Activated CD4-positive, alpha-beta T cell treated with anti-CD3 and anti-CD28 coated beads, Interleukin-2, amount 10 ng/mL, durations not matched to agents 24 days and 14 days (primary cell): Measurements from ENCODE around the gene GRAMD1B. TPM values are rescaled to one million over a fixed set of nuclear protein-coding genes. Genes with fewer than 3 reads are reported as not detected.

Experiments used
- DNase-seq: peaks from one replicate; pipeline ENCODE4 v3.0.0; 2022
- H3K27ac Mint-ChIP-seq: one replicate; pipeline ENCODE4 v1.8.0; 2022; ENCODE audit warnings: mild to moderate bottlenecking, mixed read lengths
- H3K27me3 Mint-ChIP-seq: one replicate; pipeline ENCODE4 v1.8.0; 2022; ENCODE audit warnings: mixed read lengths
- H3K36me3 Mint-ChIP-seq: one replicate; pipeline ENCODE4 v1.8.0; 2022; ENCODE audit warnings: low read depth, mild to moderate bottlenecking, mixed read lengths
- H3K4me1 Mint-ChIP-seq: one replicate; pipeline ENCODE4 v1.8.0; 2021; ENCODE audit warnings: mixed read lengths
- H3K4me3 Mint-ChIP-seq: one replicate; pipeline ENCODE4 v1.8.0; 2022; ENCODE audit warnings: mild to moderate bottlenecking, moderate library complexity, mixed read lengths
- H3K9me3 Mint-ChIP-seq: one replicate; pipeline ENCODE4 v1.8.0; 2021; ENCODE audit warnings: mixed read lengths
- intact Hi-C: fragments of 100-400 bp; cut with micrococcal nuclease; formaldehyde crosslinking; loops from one replicate; pipeline ENCODE4 v1.15.1; 2023
- total RNA-seq: library from RNA; stranded (reverse); gene quantifications from 2 replicates; pipeline ENCODE4 v1.2.3, GENCODE V29; 2022

GRAMD1B gene
- total RNA-seq, 1 donor from 2014 or later = 117 TPM

GRCh38 chr11:123537726-123538125, 107.7 kb downstream of the GRAMD1B start:
- DNase-seq = no peak
- Mint-ChIP-seq H3K27ac (no peak overlapping the region), H3K27me3 (no peaks in the 10 kb centered on the region), H3K4me3 (no peak overlapping the region), H3K36me3 (peaks cover 22% of the 10 kb centered on the region), H3K9me3 (no peaks in the 10 kb centered on the region), H3K4me1 (peaks cover 37% of the 10 kb centered on the region)
- intact Hi-C loops = no loop called here

GRCh38 chr11:123543797-123544196, 113.7 kb downstream of the GRAMD1B start:
- peaks cover 22% of the 10 kb centered on the region for H3K36me3 Mint-ChIP-seq
- intact Hi-C loops = no loop called here
- H3K27ac Mint-ChIP-seq = no peak overlapping the region
- H3K4me1 Mint-ChIP-seq = peaks cover 38% of the 10 kb centered on the region
- no peak for DNase-seq
- H3K4me3 Mint-ChIP-seq = no peak overlapping the region
- H3K9me3 Mint-ChIP-seq = no peaks in the 10 kb centered on the region
- no peaks in the 10 kb centered on the region for H3K27me3 Mint-ChIP-seq

GRCh38 chr11:123544631-123545375, 114.7 kb downstream of the GRAMD1B start:
- no peak for DNase-seq
- Mint-ChIP-seq H3K4me1 (peaks cover 39% of the 10 kb centered on the region), H3K27ac (no peak overlapping the region), H3K9me3 (no peaks in the 10 kb centered on the region), H3K4me3 (no peak overlapping the region), H3K27me3 (no peaks in the 10 kb centered on the region), H3K36me3 (peaks cover 19% of the 10 kb centered on the region)
- intact Hi-C loops = no loop called here

- H3K4me3 Mint-ChIP-seq = no peak overlapping the region
- no peak overlapping the region for H3K27ac Mint-ChIP-seq
- H3K36me3 Mint-ChIP-seq = peaks cover 23% of the 10 kb centered on the region
- intact Hi-C loops = no loop called here
- DNase-seq = no peak
- no peaks in the 10 kb centered on the region for H3K9me3 Mint-ChIP-seq
- H3K27me3 Mint-ChIP-seq = no peaks in the 10 kb centered on the region
- H3K4me1 Mint-ChIP-seq = peaks cover 46% of the 10 kb centered on the region
Observed at GRCh38 chr11:123545726-123546270, 115.7 kb downstream of the GRAMD1B start.

- Mint-ChIP-seq H3K27me3 (no peaks in the 10 kb centered on the region), H3K27ac (no peak overlapping the region), H3K4me1 (peaks cover 46% of the 10 kb centered on the region), H3K36me3 (peaks cover 23% of the 10 kb centered on the region), H3K4me3 (no peak overlapping the region), H3K9me3 (no peaks in the 10 kb centered on the region)
- DNase-seq = no peak
- intact Hi-C loops = no loop called here
Observed at GRCh38 chr11:123546515-123546914, 116.4 kb downstream of the GRAMD1B start.

- Mint-ChIP-seq H3K4me3 (no peak overlapping the region), H3K27me3 (no peaks in the 10 kb centered on the region), H3K9me3 (no peaks in the 10 kb centered on the region), H3K27ac (no peak overlapping the region), H3K36me3 (peaks cover 22% of the 10 kb centered on the region), H3K4me1 (peaks cover 47% of the 10 kb centered on the region)
- intact Hi-C loops = no loop called here
- DNase-seq = no peak
Observed at GRCh38 chr11:123547180-123547579, 117.1 kb downstream of the GRAMD1B start.

- Mint-ChIP-seq H3K36me3 (peaks cover 15% of the 10 kb centered on the region), H3K9me3 (no peaks in the 10 kb centered on the region), H3K4me1 (peaks cover 37% of the 10 kb centered on the region), H3K4me3 (no peak overlapping the region), H3K27ac (peak overlapping the region; percentile 51), H3K27me3 (no peaks in the 10 kb centered on the region)
- no peak for DNase-seq
- intact Hi-C loops = no loop called here
Observed at GRCh38 chr11:123548774-123549173, 118.7 kb downstream of the GRAMD1B start.

- DNase-seq = no peak
Observed at GRCh38 chr11:123549926-123550917, 120.2 kb downstream of the GRAMD1B start.

GRCh38 chr11:123551079-123551478, 121.0 kb downstream of the GRAMD1B start:
- DNase-seq = no peak
- H3K27me3 Mint-ChIP-seq = no peaks in the 10 kb centered on the region
- intact Hi-C loops = no loop called here
- peaks cover 18% of the 10 kb centered on the region for H3K36me3 Mint-ChIP-seq
- no peak overlapping the region for H3K4me3 Mint-ChIP-seq
- H3K9me3 Mint-ChIP-seq = no peaks in the 10 kb centered on the region
- peaks cover 34% of the 10 kb centered on the region for H3K4me1 Mint-ChIP-seq
- no peak overlapping the region for H3K27ac Mint-ChIP-seq

More at GRCh38 chr11:123549926-123550917, 120.2 kb downstream of the GRAMD1B start:
- peak overlapping the region; percentile 68 for H3K27ac Mint-ChIP-seq
- peaks cover 34% of the 10 kb centered on the region for H3K4me1 Mint-ChIP-seq
- peaks cover 18% of the 10 kb centered on the region for H3K36me3 Mint-ChIP-seq
- H3K27me3 Mint-ChIP-seq = no peaks in the 10 kb centered on the region
- H3K4me3 Mint-ChIP-seq = no peak overlapping the region
- H3K9me3 Mint-ChIP-seq = no peaks in the 10 kb centered on the region
- intact Hi-C loops = no loop called here

GRCh38 chr11:123556633-123557032, 126.6 kb downstream of the GRAMD1B start:
- peaks cover 33% of the 10 kb centered on the region for H3K4me1 Mint-ChIP-seq
- H3K27me3 Mint-ChIP-seq = no peaks in the 10 kb centered on the region
- no peak overlapping the region for H3K27ac Mint-ChIP-seq
- intact Hi-C loops = no loop called here
- no peak for DNase-seq
- no peaks in the 10 kb centered on the region for H3K9me3 Mint-ChIP-seq
- H3K4me3 Mint-ChIP-seq = no peak overlapping the region
- peaks cover 12% of the 10 kb centered on the region for H3K36me3 Mint-ChIP-seq

- Mint-ChIP-seq H3K27ac (no peak overlapping the region), H3K27me3 (no peaks in the 10 kb centered on the region), H3K4me3 (no peak overlapping the region), H3K9me3 (no peaks in the 10 kb centered on the region), H3K36me3 (peaks cover 10% of the 10 kb centered on the region), H3K4me1 (peaks cover 30% of the 10 kb centered on the region)
- intact Hi-C loops = no loop called here
- no peak for DNase-seq
Observed at GRCh38 chr11:123558536-123559315, 128.7 kb downstream of the GRAMD1B start.

- Mint-ChIP-seq H3K27ac (no peak overlapping the region), H3K27me3 (no peaks in the 10 kb centered on the region), H3K4me1 (peaks cover 28% of the 10 kb centered on the region), H3K9me3 (no peaks in the 10 kb centered on the region), H3K36me3 (peaks cover 10% of the 10 kb centered on the region), H3K4me3 (peak overlapping the region; percentile 75)
- no peak for DNase-seq
- intact Hi-C loops = no loop called here
Observed at GRCh38 chr11:123559523-123559955, 129.5 kb downstream of the GRAMD1B start.

GRCh38 chr11:123560006-123560405, 129.9 kb downstream of the GRAMD1B start:
- Mint-ChIP-seq H3K4me3 (peak overlapping the region; percentile 75), H3K36me3 (peaks cover 9% of the 10 kb centered on the region), H3K4me1 (peaks cover 25% of the 10 kb centered on the region), H3K9me3 (no peaks in the 10 kb centered on the region), H3K27me3 (no peaks in the 10 kb centered on the region), H3K27ac (peak overlapping the region; percentile 86)
- intact Hi-C loops = no loop called here
- DNase-seq = peak; percentile 79
